Hypothalamus (tissue), 51 donors: Measurements from ENCODE around the gene USP16.

Source experiments
- DNase-seq, 51 donors: peaks; one replicate each; lab custom pipeline; 2025; lab: John Stamatoyannopoulos, UW

Gene USP16

DNA sequence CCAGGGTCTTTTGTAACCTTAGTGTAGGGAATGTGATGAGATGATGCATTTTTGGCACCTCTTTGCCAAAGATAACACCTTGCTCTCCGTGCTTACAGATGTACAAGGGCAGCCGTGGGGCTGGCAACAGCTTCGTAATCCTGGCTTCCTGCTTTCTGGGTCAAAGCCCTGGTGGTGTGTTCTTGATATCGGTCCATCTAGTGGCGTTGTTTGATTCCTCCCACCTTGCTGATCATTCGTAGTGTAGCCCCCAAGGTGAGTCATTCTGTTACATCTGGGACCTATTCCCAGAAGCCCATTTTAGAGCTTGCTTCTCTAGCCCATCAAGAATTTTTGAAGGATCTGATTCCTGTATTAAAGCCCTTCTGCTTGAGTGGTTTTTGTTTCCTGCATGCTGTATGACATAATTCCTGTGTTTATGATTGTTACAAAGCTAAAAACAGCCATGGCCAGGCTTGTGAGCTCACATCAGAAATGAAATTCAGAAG lies 56.0 kb downstream of the USP16 start:
- DNase-seq: no peak

DNA sequence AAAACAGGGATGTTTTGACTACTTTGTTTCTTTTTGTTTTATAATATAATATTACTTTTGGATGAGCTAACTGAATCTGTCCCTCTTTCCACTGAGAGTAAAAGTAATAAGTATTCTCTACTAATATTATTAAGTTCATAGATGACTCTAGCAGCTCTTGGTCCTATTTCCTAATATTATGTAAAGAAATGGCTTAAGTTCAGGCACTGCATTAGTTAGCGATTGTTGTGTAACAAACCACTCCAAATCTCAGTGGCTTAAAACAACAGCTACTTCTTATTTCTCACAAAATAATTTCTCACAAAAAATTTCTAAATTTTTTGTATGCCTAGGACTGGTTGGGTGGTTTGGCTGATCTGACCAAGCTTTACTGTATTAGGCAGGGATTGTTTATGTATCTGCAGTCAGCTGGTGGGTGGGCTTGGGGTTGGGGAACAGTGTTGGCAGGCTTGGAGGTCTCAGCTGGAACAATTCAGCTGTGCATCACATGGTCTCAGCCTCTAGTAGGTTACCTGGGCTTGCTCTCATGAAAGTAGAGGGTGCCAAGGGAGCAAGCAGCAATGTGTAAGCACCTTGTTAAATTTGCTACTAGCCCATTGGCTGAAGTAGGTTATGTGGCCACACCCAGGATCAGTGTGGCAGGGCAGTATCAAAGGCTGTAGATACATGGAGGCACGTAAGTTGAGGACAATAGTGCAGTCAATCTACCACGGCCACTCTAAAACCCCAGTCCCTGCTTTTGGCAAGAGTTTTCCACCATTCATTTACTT lies 57.8 kb downstream of the USP16 start:
- DNase-seq: no peak

DNA sequence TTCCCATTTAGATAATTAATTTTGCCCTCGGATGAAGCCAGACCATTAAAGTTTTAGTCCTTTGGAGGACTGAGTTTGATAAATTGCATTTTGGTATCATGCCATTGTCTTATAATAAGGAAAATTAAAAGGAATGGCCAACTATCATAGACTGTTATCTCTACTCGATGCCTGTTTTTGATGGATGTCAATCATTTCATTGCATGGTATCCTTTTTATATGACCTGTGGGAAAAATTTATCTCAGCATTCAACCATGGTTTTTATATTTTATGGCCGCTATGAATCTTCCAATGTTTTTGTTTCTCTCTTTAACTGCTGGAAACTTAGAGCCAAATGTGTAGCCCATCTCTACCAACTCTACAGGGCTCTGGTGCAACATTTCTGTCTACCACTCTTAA lies 58.8 kb downstream of the USP16 start:
- DNase-seq: no peak

DNA sequence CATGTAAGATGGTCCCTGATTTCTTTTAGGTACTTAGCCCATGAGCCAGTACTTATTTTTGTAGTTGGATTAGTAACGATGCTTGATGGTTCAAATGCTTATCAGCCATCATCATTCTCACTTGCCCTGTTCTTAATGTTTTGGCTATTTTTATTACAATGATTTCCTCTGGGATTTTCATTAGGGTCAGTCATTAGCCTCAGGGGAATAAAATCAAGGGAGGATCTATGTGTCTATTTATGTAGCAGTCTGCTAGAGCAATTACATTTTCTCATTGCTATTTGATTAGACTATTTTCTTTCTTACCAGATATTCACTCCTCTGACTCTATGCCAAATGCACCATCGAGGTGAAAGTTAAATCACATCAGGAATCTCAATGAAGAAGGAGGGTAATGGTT lies 59.9 kb downstream of the USP16 start:
- no peak for DNase-seq

DNA sequence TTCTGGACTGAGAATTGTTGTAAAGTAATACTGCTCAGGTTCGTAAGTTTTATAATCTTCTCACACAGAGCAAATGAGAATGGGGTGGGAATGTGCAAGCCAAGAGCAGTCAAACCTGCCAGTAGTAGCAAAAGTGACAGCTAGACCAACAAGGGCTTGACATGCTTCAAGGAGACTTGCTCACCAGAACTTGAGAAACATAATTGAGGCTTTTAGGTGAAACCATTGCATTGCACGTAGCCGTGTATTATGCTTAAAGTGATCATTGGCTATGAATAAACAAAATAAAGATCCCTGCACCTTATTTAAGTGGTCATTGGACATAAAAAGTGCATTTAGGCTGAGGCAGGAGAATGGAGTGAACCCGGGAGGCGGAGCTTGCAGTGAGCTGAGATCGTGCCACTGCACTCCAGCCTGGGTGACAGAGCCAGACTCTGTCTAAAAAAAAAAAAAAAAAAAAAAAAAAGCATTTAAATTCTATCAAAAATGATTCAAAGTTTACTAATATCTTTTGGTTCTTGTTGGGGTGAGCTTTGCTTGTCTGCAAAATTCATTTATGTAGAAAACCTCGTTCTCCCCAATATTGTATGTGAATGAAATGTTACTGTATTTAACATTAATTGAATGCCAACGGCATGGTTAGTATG lies 60.8 kb downstream of the USP16 start:
- no peak for DNase-seq

DNA sequence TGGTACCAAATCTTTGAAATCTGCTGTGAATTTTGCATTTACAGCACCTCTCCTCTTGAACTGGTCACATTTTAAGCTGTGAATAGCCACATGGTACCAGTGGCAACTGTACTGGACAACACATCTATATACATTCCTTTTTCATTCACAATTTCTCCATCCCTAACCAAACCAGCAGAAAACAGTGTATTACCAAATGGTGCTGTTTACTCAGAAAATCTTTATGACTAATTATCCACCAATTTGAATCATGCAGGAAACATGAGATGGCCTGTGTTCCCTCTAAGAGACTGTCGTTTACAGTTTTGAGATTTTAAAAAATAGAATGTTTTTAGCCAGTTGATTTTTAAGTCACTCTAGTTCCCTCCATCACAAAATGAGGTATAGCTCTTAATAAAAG lies 66.6 kb downstream of the USP16 start:
- DNase-seq: no peak

DNA sequence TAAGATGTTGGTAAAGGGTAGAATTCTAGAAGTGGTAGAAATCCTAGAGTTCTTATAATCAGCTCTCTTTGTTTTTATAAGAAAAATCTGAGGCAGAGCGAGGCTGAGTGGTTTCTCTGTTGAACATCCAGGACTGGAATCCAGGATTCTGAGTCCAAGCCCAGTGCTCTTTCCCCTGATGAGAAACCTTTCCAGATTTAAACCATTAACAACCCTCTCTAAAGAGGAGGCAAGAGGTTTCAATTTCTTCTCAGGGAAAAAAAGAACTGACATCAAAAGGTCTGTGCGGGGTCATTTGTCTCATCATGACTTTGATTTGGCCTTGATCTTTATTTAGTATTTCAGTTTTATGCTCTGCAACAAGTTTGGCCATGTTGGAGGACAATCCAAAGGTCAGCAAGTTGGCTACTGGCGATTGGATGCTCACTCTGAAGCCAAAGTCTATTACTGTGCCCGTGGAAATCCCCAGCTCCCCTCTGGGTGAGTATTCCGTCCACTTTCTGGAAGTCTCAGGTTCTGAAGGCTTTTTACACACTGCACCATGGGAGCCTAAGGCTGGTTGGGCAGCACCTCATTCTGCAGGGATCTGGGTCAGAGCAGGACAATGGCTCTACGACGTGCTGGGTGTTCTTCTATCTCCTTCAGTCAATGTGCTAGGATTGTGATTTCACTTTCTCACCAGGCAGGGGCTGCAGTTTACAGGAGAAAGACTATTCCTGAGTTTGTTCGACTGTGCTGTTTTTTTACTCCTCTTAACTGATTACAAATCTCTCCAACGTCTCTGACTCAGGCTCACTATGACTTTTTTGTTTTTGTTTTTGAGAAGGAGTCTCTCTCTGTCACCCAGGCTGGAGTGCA lies 67.9 kb downstream of the USP16 start:
- no peak for DNase-seq

DNA sequence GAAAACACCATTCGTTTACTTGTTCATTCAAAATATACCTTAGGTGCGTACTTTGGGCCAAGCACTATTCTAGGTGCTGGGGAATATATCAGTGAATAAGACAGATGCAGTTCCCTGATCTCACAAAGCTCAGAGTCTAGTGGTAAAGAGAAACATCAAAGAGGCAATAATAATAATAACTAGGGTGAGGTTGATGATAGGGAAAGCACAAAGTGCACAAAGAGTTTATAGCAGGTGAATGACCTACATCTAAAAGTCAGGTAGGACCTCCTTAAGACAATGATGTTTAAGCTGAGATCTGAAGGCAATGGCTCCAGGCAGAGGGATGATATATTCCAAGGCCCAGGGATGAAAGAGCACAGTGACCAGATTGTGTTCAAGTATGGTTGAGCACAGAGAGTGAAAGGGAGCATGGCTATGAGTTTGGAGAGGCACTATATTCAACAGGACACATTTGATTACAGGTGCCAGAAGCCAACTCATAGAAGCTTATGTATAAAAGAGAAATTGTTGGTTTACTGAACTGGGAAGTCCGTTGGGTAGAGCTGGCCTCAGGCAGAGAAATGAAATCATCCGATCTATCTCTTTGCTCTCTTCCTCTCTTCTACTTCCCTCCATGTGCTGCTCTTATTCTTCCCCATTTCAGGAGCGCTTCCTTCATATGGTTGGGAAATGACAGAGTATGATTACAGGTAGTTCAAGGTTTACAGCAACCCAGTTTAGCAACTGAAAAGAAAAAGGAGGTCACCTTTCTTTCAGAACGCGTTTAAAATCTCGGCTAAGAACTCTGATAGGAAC lies 71.9 kb downstream of the USP16 start:
- no peak for DNase-seq

DNA sequence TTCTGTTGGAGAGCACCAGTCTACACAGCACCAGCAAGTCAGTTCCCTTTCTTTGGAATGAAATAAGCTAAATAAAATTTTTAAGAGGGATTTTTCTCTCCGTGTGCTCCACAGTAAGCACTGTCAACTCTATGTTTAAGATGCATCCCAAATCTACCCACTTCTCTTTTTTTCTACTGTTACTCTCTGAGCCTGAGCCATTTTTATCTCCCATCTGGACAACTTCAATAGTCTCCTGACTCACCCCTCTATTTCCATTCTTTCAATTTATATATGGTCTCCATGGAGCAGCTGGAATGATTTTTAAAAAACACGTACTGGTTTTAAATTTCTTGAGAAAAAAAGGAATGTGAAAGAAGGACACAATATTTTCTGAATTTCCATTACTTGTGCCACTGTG lies 73.7 kb downstream of the USP16 start:
- DNase-seq: no peak

DNA sequence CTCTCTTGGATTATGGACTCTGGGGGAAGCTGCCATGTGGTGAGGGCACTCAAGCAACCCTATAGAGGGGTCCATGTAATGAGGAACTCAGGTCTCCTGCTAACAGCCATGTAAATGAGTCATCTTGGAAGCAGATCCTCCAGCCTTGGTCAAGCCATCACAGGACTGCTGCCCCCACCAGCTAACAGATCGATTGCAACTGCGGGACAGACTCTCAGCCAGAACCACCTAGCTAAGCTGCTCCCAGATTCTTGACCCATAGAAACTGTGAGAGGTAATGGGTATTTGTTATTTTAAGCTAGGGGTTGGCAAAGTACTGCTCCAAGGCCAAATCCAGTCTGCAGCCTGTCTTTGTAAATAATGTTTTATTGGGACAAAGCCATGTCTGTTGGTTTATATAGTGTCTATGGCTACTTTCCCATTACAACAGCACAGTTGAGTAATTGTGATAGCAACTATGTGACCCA lies 78.4 kb downstream of the USP16 start:
- DNase-seq: no peak
